Germinal center (tissue), 1 donor: Measurements from ENCODE around the gene NDUFS5.
A peak's percentile ranks its signal among the peaks of the same experiment; 100 is the strongest.
"Not testable (repeated sequence)": the region's sequence is repeated elsewhere in the genome, so short reads cannot be mapped to it uniquely, and the experiment has no call there.

Experiments used
- DNase-seq: peaks from one replicate; pipeline ENCODE4 v3.0.0; 2012; ENCODE audit warnings: mixed read lengths, low spot score

NDUFS5 gene

DNA sequence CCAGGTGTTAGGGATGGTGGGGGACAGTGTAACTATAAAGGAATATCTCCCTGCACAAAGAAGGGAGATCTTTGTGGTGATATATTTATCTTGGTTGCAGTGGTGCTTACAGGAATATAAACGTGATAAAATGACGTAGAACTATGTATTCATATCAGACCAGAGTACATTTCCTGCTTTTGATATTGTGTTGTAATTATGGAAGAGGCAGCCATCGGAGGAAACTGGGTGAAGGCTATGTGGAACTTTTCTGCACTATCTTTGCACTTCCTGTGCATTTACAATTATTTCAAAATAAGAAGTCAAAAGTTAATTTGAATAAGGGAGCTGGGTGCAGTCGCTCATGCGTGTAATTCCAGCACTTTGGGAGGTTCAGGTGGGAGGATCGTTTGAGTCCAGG lies 37.6 kb downstream of the NDUFS5 start:
- no peak for DNase-seq

DNA sequence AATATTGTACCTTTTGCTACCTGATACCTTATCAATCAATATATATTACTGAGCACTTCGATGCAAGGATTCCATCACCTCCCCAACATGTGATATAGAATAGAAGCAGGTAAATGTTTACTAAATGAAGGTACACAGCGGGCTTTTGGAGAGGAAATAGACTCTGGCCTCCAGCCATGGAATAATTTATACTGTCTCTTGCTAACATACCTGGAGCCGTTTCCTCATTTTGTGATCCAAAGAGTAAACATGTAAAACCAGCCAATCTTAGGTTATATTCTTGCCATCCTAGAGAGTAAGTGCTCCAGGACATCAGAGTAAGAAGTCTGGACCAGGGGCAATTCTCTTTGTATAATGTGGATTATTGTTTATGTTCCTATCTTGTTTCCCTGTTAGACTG lies 39.4 kb downstream of the NDUFS5 start:
- DNase-seq, result no peak

DNA sequence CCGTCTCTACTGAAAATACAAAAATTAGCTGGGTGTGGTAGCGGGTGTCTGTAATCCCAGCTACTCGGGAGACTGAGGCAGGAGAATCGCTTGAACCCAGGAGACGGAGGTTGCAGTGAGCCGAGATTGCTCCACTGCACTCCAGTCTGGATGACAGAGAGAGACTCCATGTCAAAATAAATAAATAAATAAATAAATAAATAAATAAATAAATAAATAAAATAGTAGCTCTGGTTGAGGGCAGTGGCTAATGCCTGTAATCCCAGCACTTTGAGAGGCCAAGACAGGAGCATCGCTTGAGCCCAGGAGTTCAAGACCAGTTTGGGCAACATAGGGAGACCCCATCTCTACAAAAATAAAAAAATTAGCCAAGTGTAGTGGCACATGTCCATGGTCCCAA lies 42.1 kb downstream of the NDUFS5 start:
- DNase-seq, result not testable (repeated sequence)

DNA sequence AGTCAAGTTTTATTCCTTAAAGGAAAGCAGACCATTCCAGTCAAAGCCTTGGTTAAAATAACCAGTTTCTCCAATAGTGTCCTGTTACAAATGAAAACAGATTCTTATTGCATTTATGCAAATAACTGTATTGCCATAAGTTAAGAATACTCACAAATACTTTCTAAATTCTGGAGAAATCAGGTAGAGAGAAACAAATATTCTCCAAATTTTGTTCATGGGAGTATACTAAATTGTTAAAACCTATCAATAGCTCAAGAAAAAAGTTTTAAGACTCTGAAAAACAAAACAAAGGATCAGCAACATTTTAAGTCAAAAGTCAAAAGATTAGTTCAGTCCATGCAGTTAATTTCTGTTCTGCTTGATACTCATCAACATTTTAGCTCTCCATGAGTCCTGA lies 45.4 kb downstream of the NDUFS5 start:
- not testable (repeated sequence) for DNase-seq

DNA sequence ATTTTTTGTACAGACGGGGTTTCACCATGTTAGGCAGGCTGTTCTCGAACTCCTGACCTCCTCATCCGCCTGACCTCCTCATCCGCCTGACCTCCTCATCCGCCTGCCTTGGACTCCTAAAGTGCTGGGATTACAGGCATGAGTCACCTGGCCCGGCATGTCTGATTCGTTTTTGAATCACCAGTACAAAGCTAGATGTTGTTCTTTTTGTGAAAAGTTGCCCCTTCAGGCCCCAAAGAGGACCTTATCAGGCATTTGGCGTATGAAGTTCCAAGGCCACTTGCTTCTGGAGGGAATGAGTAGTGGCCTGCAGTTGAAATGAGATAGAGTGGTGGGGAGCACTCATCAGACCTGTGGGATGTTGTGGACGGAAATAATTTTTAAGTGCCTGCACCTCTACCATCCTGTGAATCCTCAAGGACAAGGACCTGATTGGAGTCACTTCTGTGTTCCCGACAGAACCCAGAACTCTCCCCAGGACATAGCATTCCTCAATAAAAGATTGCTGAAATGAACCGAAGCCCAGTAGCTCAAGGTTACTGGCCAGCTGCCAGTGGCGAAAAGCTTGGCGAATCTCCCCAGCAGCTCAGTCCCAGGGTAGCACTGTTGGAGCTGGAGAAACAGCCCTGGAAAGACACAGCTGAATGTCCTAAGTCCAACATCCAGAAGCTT lies 50.1 kb downstream of the NDUFS5 start:
- no peak for DNase-seq

DNA sequence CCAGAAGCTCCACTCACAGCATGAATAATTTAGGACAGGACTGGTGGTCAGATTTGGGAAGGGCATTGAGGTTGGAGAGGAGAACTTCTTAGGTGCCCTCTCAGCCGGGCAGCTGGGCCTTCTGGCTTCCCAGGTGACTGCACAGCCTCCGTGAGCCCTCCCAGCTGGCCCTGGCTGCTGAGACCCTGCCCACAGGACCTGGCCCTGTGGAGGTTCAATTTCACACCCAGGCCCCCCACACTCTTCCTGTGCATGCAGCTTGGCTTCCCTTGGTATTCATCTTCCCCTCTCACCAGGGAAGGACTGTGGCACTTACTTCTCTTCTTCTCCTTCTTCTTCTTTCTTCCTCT lies 50.6 kb downstream of the NDUFS5 start:
- DNase-seq, result no peak

DNA sequence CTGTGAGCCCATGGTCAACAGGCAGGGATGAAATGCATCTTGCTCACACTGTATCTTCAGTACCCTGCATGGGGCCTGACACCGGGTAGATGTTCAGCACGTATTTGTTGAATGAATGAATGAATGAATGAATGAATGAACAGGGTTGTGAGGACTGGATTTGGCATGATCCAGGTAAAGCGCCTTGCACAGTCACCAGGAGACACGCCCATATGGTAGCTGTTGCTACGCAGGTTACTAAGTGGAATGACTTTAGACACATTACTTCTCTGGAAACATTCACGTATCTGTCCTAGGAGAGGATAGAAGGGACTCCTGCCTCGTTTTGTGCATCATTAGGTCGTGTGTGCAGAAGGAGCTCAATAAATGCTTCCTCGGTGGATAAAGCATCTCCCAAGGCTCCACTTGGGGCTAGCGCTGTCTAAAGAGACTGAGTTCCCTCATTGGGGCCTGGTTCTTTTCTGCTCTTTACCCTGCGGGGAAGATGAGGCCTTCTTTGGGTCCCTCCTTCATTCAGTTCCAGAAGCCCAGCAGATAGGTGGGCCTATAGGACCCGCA lies 54.2 kb downstream of the NDUFS5 start:
- DNase-seq, result no peak

DNA sequence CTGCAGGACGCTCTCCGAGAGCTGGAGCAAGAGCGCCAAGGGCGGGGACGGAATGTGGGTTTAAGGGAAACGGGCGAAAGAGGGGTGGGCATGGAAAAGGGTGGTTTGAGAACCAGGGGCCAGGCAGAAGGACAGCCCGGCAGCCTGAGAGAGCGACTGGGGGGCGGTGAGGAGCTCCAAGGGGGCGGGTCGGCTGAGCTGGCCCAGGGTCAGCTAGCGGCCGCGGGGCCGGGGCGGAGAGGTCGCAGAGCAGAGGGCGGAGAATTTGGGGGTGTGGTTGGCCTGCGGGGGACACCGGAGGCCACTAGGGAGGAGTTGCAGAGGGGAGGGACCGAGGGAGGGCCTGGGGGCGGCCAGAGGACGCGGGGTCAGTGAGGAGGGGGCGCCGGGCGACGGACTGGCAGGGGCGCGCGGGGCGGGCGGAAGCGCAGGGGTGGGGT lies 54.7 kb downstream of the NDUFS5 start:
- no peak for DNase-seq

DNA sequence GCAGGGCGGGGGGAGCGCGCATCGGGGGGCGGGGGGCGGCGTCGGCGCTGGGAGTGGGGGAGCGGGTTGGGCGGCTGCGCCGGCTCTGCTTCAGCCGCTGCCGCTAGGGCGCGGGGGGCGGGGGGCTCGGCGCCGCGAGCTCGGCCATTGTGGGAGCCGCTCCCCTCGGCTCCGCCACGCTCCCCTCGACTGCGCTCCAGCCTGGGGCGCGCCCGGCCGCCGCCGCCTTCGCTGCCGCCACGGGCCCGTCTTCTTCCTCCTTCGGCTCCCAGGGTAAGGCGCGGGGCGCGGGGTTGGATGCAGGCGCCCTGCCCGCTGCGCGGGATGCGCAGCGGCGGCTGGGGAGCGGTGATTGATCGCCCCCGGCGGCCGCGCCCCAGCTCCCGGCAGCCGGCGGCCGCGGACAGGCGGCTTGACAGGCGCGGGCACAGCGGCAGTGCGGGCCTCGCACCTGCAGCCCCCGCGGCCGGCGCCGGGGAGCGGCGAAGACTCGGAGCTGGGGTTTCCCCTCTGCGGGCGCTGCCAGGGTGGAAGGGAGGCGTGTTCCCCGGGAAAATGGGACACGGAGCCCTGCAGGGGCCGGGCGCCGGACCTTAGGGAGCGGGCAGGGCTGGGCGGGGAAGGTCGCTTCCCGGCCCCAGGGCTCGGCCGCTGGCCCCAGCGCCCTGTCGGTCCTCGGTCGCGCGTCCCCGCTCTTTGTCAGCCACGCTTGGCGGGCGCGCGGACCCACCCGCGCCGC lies 55.3 kb downstream of the NDUFS5 start:
- peak; percentile 47 for DNase-seq

DNA sequence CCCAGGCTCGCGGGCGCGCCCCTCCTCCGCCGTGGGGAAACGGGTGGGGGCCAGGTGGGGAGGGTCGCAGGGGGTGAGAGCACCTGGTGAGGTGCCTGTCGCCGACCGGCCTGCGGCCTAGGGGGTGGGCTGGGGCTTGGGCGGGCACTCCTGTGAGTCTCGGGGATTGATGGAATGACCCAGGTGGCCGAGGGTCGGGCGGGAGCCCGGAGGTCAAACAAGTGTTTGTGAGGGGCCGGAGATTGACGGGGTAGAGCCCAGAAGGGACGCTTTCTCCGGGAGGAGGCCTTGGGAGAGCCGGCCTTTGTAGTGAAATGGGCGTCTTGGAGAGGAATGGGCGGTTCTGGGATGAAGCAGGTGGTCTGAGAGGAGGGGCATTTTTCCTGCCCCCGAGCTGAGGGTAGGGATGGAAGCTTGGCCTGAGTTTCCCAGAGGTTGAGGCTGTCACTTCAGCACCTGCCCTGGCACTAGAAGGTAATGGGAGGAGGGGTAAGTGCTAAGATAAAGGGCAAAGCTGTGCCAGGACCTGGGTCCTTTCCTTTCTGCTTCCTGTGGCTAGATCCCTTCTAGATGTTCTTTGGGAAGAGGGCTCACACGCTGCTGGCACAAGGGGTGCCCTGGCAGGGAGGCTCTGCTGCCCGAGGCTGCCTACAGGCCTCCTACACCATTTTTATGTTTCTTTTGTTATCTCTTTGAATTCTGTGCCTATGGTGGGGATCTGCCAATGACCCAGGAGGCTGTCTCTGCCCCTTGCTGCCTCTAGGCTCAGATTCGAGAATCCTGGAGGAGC lies 56.1 kb downstream of the NDUFS5 start:
- no peak for DNase-seq

DNA sequence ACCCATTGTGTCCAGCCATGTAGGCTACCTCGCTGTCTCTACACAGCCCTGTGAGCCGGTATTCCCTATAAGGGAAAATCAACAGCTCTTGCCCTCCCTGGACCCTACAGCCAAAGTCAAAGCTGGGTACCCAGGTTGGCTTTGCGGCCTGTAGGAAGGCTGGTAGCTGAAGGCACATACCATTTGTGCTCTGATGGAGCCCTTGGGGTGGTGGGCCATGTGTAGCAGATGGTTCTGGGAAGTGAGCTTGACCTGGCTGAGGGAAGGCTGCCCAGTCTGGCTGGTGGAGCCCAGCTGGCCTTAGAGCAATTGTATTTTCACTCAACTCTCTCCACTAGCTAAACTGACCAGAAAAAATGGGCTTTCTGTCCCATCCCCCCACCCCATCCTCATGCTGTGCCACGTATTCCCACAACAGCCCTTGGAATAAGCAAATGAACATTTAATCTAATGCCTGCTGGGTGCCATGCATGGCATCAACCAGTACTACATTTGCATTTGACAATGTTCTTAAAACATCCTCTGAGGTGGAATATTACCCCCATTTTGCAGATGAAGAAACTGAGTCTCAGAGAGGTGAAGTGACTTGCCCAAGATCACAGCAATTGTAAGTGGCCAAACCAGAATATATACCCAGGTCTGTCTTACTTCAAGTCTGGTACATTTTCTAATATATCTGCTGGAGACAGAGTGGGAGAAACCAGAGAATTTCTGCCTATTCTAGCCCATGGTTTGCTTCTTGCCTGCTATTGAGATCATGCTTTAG lies 56.8 kb downstream of the NDUFS5 start:
- no peak for DNase-seq

DNA sequence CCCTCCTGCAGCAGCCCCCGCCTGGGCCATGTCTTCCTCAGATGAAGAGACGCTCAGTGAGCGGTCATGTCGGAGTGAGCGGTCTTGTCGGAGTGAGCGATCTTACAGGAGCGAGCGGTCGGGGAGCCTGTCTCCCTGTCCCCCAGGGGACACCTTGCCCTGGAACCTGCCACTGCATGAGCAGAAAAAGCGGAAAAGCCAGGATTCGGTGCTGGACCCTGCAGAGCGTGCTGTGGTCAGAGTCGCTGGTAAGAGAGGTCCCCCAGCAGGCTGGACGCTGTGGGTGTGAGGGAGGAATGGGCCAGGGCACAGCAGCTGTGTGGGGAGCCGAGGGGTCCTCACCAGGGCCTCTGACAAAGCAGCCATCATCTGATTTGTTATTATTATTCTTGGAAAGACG lies 58.0 kb downstream of the NDUFS5 start:
- no peak for DNase-seq
